Gastrocnemius medialis (tissue), 4 donors: Measurements from ENCODE around the gene PYGO2.

Source experiments
- POLR2A ChIP-seq, 2 donors: fragments of 450-650 bp; IDR thresholded peaks; one replicate each; pipeline ENCODE4 v1.6.1; 2017; ENCODE audit warnings: antibody characterized with exemption in 2 of 2, mild to moderate bottlenecking in 2 of 2, moderate library complexity in 2 of 2
- TF ChIP-seq, protein P1 (sequence below), 5 experiments: fragments of 450-650 bp in 3 of 5; fragments of 200-600 bp in 2 of 5; sonication (generic) in 2 of 5; IDR thresholded peaks in 4 of 5; conservative IDR thresholded peaks in 1 of 5; 1 replicate in 4 of 5; 2 replicates in 1 of 5; pipeline ENCODE4 v1.5.1; 2016 to 2019; ENCODE audit warnings: antibody characterized with exemption in 5 of 5, mild to moderate bottlenecking in 3 of 5, moderate library complexity in 3 of 5

DNA sequence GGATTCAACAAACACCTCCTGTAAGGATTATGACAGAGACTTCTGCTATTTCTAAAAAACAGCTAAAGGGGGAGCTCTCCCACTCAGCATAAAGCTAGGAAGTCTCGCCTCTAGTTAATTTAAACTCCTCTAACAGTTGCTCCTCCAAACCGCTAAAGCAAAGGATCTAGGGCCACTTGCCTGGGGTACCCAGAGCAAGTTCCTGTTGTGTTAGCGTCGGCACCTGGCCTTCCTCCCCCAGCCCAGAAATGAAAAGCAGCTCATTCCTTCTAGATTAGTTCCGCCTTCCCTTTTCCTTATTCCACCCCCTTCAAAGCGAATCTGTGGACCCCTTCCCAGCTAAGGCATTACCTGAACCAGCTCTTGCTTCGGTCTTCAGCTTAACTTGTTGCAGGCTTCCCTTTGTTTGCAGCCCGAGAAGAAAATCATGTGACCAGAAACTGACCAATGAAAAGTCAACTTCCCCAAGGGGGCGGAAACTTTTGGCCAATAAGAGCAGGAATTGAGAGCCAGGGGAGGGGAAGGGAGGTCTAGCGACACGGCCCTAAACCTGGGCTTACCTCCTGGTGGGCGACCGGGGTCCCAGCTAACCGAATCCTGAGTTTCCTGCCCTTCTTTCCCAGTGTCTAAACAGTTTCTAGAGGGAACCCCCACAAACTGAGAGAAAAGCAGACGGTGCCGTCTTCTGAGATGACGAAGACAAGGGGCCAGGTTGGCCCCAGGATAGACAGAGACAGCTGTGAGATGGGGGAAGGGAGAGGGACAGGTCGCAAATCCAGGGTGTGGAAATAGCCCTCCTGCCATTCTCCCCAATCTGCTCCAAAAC lies 5.7 kb downstream of the PYGO2 start, which contains the start of gene PBXIP1:
- TF ChIP-seq, protein P1, sequence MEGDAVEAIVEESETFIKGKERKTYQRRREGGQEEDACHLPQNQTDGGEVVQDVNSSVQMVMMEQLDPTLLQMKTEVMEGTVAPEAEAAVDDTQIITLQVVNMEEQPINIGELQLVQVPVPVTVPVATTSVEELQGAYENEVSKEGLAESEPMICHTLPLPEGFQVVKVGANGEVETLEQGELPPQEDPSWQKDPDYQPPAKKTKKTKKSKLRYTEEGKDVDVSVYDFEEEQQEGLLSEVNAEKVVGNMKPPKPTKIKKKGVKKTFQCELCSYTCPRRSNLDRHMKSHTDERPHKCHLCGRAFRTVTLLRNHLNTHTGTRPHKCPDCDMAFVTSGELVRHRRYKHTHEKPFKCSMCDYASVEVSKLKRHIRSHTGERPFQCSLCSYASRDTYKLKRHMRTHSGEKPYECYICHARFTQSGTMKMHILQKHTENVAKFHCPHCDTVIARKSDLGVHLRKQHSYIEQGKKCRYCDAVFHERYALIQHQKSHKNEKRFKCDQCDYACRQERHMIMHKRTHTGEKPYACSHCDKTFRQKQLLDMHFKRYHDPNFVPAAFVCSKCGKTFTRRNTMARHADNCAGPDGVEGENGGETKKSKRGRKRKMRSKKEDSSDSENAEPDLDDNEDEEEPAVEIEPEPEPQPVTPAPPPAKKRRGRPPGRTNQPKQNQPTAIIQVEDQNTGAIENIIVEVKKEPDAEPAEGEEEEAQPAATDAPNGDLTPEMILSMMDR (IDR thresholded peaks at IDR 0.05 in 4 of 5, conservative IDR thresholded peaks at IDR 0.05 in 1 of 5): no peak
- peak; percentile 67 to 71 for TF ChIP-seq POLR2A (IDR thresholded peaks at IDR 0.05)
